ENCODE measurements around the gene WFIKKN1.

Gene WFIKKN1

GRCh38 chr16:678858-679813, 48.4 kb downstream of the WFIKKN1 start:
- DNase-seq (ENCODE audit: low read depth) = peak; percentile 66
- H3K4me3 ChIP-seq (ENCODE audit: low read depth, low read length) = peak overlapping the region; percentile 62
- TF ChIP-seq CTCF (IDR thresholded peaks at IDR 0.05; ENCODE audit: insufficient read depth, low read depth, low read length, missing control alignments) = no peak

GRCh38 chr16:679814-680624, 49.2 kb downstream of the WFIKKN1 start, which contains the start of gene STUB1:
Gene STUB1 (plus strand): TSS chr16:680410. CDS start chr16:680526, 116 bp downstream.
- TF ChIP-seq CTCF (IDR thresholded peaks at IDR 0.05; ENCODE audit: insufficient read depth, low read depth, low read length, missing control alignments) = no peak
- peak within 1 kb of the TSS; percentile 83 for H3K4me3 ChIP-seq (ENCODE audit: low read depth, low read length)
- DNase-seq (ENCODE audit: low read depth) = peak; percentile 91

- H3K4me3 ChIP-seq (ENCODE audit: low read depth, low read length) = peak overlapping the region; percentile 83
- no peak for TF ChIP-seq CTCF (IDR thresholded peaks at IDR 0.05; ENCODE audit: insufficient read depth, low read depth, low read length, missing control alignments)
- DNase-seq (ENCODE audit: low read depth) = no peak
These were observed 49.8 kb downstream of the WFIKKN1 start for GRCh38 chr16:680625-680945.

GRCh38 chr16:680967-681745, 50.4 kb downstream of the WFIKKN1 start:
- H3K4me3 ChIP-seq (ENCODE audit: low read depth, low read length) = peak overlapping the region; percentile 83
- peak; percentile 49 for DNase-seq (ENCODE audit: low read depth)

GRCh38 chr16:681746-682427, 51.1 kb downstream of the WFIKKN1 start:
- no peak overlapping the region for H3K4me3 ChIP-seq (ENCODE audit: low read depth, low read length)
- TF ChIP-seq CTCF (IDR thresholded peaks at IDR 0.05; ENCODE audit: insufficient read depth, low read depth, low read length, missing control alignments) = no peak
- DNase-seq (ENCODE audit: low read depth) = no peak

More at GRCh38 chr16:680967-681745, 50.4 kb downstream of the WFIKKN1 start:
- TF ChIP-seq CTCF (IDR thresholded peaks at IDR 0.05; ENCODE audit: insufficient read depth, low read depth, low read length, missing control alignments) = no peak

Measured in GM12865 (cell line).